Central memory CD4-positive, alpha-beta T cell (primary cell): ENCODE data around the gene PHACTR2.
"Not testable (repeated sequence)": the region's sequence is repeated elsewhere in the genome, so short reads cannot be mapped to it uniquely, and the experiment has no call there.

ENCODE experiments used
- DNase-seq: peaks from one replicate; pipeline ENCODE4 v3.0.0; 2022
- total RNA-seq, 3 experiments: gene quantifications; one replicate each; lab custom pipeline; 2026; lab: John Stamatoyannopoulos, UW

Gene PHACTR2
- 94.7 to 296 (median 160) reads per million in 3 experiments for total RNA-seq

- DNase-seq = peak; percentile 34
Measured at GRCh38 chr6:143677891-143678791, at the start of gene PHACTR2. TSS of gene PHACTR2 (plus strand) at chr6:143677965. CDS start at chr6:143678164, 199 bp downstream.

GRCh38 chr6:143629104-143630080, 48.4 kb upstream of the PHACTR2 start:
- DNase-seq = no peak

- not testable (repeated sequence) for DNase-seq
Measured at GRCh38 chr6:143631196-143631595, 46.6 kb upstream of the PHACTR2 start.

- no peak for DNase-seq
Measured at GRCh38 chr6:143632894-143633293, 44.9 kb upstream of the PHACTR2 start.

- no peak for DNase-seq
Measured at GRCh38 chr6:143634486-143634885, 43.3 kb upstream of the PHACTR2 start.

- DNase-seq = no peak
Measured at GRCh38 chr6:143637691-143638090, 40.1 kb upstream of the PHACTR2 start.

GRCh38 chr6:143642403-143642802, 35.4 kb upstream of the PHACTR2 start:
- no peak for DNase-seq

- no peak for DNase-seq
Measured at GRCh38 chr6:143647191-143647590, 30.6 kb upstream of the PHACTR2 start.

- DNase-seq = no peak
Measured at GRCh38 chr6:143647732-143648131, 30.0 kb upstream of the PHACTR2 start.

GRCh38 chr6:143649319-143649718, 28.4 kb upstream of the PHACTR2 start:
- not testable (repeated sequence) for DNase-seq

- DNase-seq = not testable (repeated sequence)
Measured at GRCh38 chr6:143651328-143651727, 26.4 kb upstream of the PHACTR2 start.

GRCh38 chr6:143652841-143653331, 24.9 kb upstream of the PHACTR2 start:
- DNase-seq = no peak

GRCh38 chr6:143655541-143655940, 22.2 kb upstream of the PHACTR2 start:
- no peak for DNase-seq

GRCh38 chr6:143656026-143656425, 21.7 kb upstream of the PHACTR2 start:
- DNase-seq = no peak

GRCh38 chr6:143657809-143658208, 20.0 kb upstream of the PHACTR2 start:
- no peak for DNase-seq

GRCh38 chr6:143660170-143660569, 17.6 kb upstream of the PHACTR2 start:
- DNase-seq = not testable (repeated sequence)

GRCh38 chr6:143664171-143664570, 13.6 kb upstream of the PHACTR2 start:
- no peak for DNase-seq

GRCh38 chr6:143666007-143666406, 11.8 kb upstream of the PHACTR2 start:
- DNase-seq = not testable (repeated sequence)

- not testable (repeated sequence) for DNase-seq
Measured at GRCh38 chr6:143669483-143669882, 8.3 kb upstream of the PHACTR2 start.

- no peak for DNase-seq
Measured at GRCh38 chr6:143673669-143674068, 4.1 kb upstream of the PHACTR2 start.

GRCh38 chr6:143674483-143675381, 3.0 kb upstream of the PHACTR2 start:
- DNase-seq = no peak

- no peak for DNase-seq
Measured at GRCh38 chr6:143675382-143675900, 2.3 kb upstream of the PHACTR2 start.
